Gastroesophageal sphincter (tissue), 3 donors: ENCODE measurements around the gene MAGED2.

Experiments
- CTCF ChIP-seq, 4 experiments: fragments of 200-600 bp in 2 of 4; fragments of 450-650 bp in 2 of 4; sonication (generic) in 1 of 4; IDR thresholded peaks; one replicate each; pipeline ENCODE4 v1.5.1; 2017 to 2019; ENCODE audit warnings: antibody characterized with exemption in 4 of 4, mild to moderate bottlenecking in 2 of 4, moderate library complexity in 2 of 4
- EP300 ChIP-seq: sonication (generic); formaldehyde crosslinking; IDR thresholded peaks from one replicate; pipeline ENCODE4 v1.6.1; 2017; ENCODE audit warnings: antibody characterized with exemption, mild to moderate bottlenecking
- POLR2A ChIP-seq, 2 donors: fragments of 450-650 bp; IDR thresholded peaks; one replicate each; pipeline ENCODE4 v1.6.1; 2017; ENCODE audit warnings: antibody characterized with exemption in 2 of 2, mild to moderate bottlenecking in 2 of 2, moderate library complexity in 1 of 2
- POLR2AphosphoS5 ChIP-seq: sonication (generic); formaldehyde crosslinking; IDR thresholded peaks from one replicate; pipeline ENCODE4 v1.6.1; 2017; ENCODE audit warnings: antibody characterized with exemption

- TF ChIP-seq POLR2A (IDR thresholded peaks at IDR 0.05) (no peak), CTCF (IDR thresholded peaks at IDR 0.05) (no peak), EP300 (no peak), POLR2AphosphoS5 (no peak)
Measured at GRCh38 chrX:54838583-54838982, 31.0 kb downstream of the MAGED2 start.
